BJ (cell line): Measurements from ENCODE around the gene ZNF688. TPM values are rescaled to one million over a fixed set of nuclear protein-coding genes. Genes with fewer than 3 reads are reported as not detected.

Experiments used
- CTCF ChIA-PET: fragments of 350-600 bp; formaldehyde crosslinking; extraction: SDS; loops from one replicate; lab custom pipeline; 2021; ENCODE audit warnings: antibody characterized with exemption, inconsistent platforms; lab: Yijun Ruan, JAX
- POLR2A ChIA-PET: fragments of 300-600 bp; sonication (Branson Sonifier 250); formaldehyde crosslinking; extraction: SDS; loops from one replicate; lab custom pipeline; 2021; ENCODE audit warnings: antibody characterized with exemption; lab: Charles Lee
- DNase-seq: peaks from one replicate; pipeline ENCODE4 v3.0.0-alpha.2; 2011; ENCODE audit warnings: low read depth
- H3K27me3 ChIP-seq: 2 replicates; pipeline ENCODE4 v1.6.0; 2011; ENCODE audit warnings: low read length; ENCODE audit not compliant: control insufficient read depth, insufficient read depth
- H3K36me3 ChIP-seq: 2 replicates; pipeline ENCODE4 v1.5.1; 2011; ENCODE audit warnings: low read length; ENCODE audit not compliant: control insufficient read depth, insufficient read depth
- H3K4me3 ChIP-seq: 2 replicates; pipeline ENCODE4 v1.5.1; 2011; ENCODE audit warnings: low read depth, mild to moderate bottlenecking, control low read depth, low read length
- polyA plus RNA-seq: library from polyadenylated mRNA; depleted of rRNA; stranded (reverse); fragments of >200 nt; gene quantifications from 2 replicates; pipeline ENCODE4 v1.2.3, GENCODE V29; 2011
- TF ChIP-seq, protein P1 (sequence below): IDR thresholded peaks from 2 replicates; pipeline ENCODE4 v1.5.1; 2011; ENCODE audit warnings: low read depth, mild to moderate bottlenecking, control low read depth, inconsistent platforms, low read length, moderate library complexity; ENCODE audit not compliant: insufficient read depth

ZNF688 gene
- polyA plus RNA-seq, 1 experiment, result 6.3 TPM

DNA sequence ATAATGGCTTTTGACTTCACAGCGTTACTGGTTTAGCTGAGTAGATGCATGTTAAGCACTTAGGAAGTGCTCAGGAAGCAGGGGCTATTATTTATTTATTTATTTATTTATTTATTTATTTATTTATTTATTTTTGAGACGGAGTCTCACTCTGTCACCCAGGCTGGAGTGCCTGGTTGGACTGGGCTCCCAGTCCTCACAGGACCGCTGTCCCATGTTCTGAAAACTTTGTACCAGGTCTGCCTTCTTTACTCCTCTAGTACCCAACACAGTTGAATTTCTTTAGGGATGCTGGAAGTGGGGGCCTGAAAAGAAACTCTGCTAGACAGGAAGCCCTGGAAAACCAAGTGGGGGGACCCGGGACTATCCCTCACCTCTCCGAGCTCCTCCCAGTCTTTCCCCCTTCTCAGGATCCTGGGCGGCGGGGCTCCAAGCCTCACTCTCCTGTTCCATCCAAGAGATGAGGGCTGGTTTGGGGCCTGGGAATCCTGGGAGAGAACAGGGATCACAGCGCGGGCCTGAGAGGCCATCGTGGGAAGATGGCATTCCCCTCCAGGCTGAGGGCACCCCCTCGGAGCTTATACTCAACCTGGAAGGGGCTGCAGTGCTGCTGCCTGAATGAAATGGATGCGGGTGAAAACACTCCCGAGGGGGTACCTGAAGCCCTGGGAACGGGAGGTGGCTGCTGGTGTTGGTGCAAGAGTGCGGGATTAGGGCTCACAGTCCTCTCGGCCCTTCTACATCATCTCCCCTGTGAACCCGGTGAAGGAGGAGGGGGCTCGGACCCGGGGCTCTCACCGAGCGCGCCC, 674 bp downstream of the ZNF688 start:
- no peak for DNase-seq
- H3K27me3 ChIP-seq, result no peaks in the 10 kb centered on the region
- POLR2A ChIA-PET, result interaction anchor here (0.5 kb wide), 1 partner anchor 24 kb away, joined by 3 read pairs; no protein-coding TSS in a partner anchor
- H3K4me3 ChIP-seq, result peak overlapping the region; percentile 51
- H3K36me3 ChIP-seq, result no peaks in the 10 kb centered on the region; the same call in 1 of the 2 replicates
- CTCF ChIA-PET, result interaction anchor here (1.2 kb wide), 2 partner anchors 14 to 58 kb away, joined by 3 to 4 read pairs; no protein-coding TSS in a partner anchor
- TF ChIP-seq, protein P1, sequence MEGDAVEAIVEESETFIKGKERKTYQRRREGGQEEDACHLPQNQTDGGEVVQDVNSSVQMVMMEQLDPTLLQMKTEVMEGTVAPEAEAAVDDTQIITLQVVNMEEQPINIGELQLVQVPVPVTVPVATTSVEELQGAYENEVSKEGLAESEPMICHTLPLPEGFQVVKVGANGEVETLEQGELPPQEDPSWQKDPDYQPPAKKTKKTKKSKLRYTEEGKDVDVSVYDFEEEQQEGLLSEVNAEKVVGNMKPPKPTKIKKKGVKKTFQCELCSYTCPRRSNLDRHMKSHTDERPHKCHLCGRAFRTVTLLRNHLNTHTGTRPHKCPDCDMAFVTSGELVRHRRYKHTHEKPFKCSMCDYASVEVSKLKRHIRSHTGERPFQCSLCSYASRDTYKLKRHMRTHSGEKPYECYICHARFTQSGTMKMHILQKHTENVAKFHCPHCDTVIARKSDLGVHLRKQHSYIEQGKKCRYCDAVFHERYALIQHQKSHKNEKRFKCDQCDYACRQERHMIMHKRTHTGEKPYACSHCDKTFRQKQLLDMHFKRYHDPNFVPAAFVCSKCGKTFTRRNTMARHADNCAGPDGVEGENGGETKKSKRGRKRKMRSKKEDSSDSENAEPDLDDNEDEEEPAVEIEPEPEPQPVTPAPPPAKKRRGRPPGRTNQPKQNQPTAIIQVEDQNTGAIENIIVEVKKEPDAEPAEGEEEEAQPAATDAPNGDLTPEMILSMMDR, result no peak

DNA sequence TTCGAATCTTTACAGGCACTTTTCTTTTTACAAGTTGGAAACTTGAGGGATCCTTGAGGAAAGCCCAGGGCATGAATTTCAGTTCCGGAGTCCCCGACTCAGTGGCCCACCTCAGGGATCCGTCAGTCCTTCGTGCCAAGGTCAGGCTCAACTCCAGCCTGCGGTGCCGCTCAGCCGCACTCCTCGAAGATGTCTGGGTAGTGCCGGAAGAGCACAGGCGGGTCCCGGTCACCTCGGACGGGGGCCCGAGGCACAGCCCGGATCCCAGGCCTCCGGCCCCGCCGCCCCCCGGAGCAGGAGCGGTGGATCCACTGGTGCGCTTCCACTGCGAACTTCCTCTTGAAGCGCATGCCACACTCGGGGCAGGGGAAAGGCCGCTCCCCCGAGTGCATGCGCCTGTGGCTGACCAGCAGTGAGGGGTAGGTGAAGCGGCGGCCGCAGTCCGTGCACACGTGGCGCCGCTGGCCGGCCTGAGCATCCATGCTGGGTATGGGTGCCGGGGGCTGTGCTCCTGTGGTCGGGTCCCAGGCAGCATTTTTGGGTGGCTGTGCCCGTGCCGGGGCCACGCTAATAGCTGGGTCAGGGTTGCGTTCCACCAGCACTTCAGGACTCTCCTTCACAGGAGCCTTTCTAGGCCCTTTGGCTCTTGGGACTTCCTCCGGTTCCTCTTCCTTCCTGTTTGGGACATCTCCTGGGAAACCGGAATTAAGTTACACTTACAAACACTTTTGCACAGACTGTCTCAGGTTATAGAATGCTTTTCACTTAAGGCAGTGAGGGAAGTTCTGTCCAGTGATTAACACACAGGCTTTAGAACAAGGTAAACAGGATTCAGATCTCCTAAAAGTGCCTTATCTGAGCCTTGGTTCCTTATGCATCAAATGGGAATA, 1.5 kb downstream of the ZNF688 start:
- Histone ChIP-seq H3K4me3 (no peak overlapping the region), H3K27me3 (0 out of 2 replicates have a peak, but pooled peaks cover 2% of the 10 kb centered on the region), H3K36me3 (no peaks in the 10 kb centered on the region; the same call in 1 of the 2 replicates)
- TF ChIP-seq, protein P1, result no peak
- no peak for DNase-seq
- CTCF ChIA-PET, result interaction anchor here (1.2 kb wide), 2 partner anchors 15 to 59 kb away, joined by 3 to 4 read pairs; no protein-coding TSS in a partner anchor
- POLR2A ChIA-PET, result no interaction called here

DNA sequence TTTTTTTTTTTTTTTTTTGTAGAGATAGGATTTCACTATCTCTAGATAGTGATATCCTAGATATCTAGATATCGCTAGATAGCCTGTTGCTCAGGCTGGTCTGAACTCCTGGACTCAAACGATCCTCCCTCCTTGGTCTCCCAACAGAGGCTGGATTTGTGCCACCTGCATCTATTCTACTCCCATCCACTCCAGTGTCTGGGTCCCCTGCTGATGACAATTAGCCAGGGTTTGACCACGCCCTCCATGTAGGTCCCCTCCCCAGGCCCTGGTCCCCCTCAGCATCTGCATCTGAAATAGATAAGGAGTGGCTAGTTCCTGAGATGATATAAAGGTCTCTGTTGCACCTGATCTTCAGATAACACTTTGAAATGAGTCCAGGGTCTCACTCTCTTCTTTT, 2.2 kb downstream of the ZNF688 start:
- 0 out of 2 replicates have a peak, but pooled peaks cover 2% of the 10 kb centered on the region for H3K27me3 ChIP-seq
- CTCF ChIA-PET, result interaction anchor here (1.3 kb wide), 1 partner anchor 120 kb away, joined by 5 read pairs; no protein-coding TSS in a partner anchor
- no peak for DNase-seq
- H3K4me3 ChIP-seq, result no peak overlapping the region
- H3K36me3 ChIP-seq, result no peaks in the 10 kb centered on the region; the same call in 1 of the 2 replicates
- TF ChIP-seq, protein P1, result no peak
- POLR2A ChIA-PET, result no interaction called here

DNA sequence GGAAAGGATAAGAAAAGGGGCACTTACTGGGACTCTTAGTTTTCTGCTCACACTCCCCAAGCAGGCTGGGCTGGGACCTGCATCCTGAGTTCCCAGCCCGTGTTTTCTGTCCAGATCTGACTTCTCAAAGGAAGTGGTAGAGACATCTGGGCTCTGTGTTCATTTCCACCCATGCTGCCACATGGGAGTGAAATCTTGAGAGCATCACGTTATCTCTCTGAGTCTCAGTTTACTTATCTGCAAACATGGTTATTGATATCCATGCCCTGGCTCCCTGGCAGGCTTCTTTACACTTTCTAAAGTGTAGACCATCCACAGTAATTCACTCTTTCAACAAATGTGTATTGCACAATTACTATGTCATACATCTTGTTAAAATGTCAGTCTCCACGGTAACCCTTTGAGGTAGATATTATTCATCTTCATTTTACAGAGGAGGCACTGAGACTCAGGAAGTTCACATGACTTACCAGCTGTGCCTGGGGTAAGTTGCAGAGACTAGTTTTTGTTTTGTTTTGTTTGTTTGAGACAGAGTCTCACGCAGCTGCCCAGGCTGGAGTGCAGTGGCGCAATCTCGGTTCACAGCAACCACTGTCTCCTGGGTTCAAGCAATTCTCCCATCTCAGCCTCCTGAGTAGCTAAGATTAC, 3.4 kb downstream of the ZNF688 start:
- Histone ChIP-seq H3K4me3 (no peak overlapping the region), H3K27me3 (0 out of 2 replicates have a peak, but pooled peaks cover 2% of the 10 kb centered on the region), H3K36me3 (no peaks in the 10 kb centered on the region; the same call in 1 of the 2 replicates)
- DNase-seq, result peak; percentile 41
- TF ChIP-seq, protein P1, result no peak
- ChIA-PET POLR2A (no interaction called here), CTCF (interaction anchor here (1.3 kb wide), 1 partner anchor 119 kb away, joined by 5 read pairs; no protein-coding TSS in a partner anchor)
